HG02610 (cell line): ENCODE data around the gene OXGR1.
"Not testable (repeated sequence)": the region's sequence is repeated elsewhere in the genome, so short reads cannot be mapped to it uniquely, and the experiment has no call there.

ENCODE experiments used
- ATAC-seq: cut with Tn5 transposase; IDR thresholded peaks from one replicate; pipeline ENCODE4 v1.9.1; 2021; ENCODE audit warnings: mild to moderate bottlenecking, moderate library complexity; ENCODE audit not compliant: unreplicated experiment

Gene OXGR1

GRCh38 chr13:96994017-96994857 is at the start of gene OXGR1:
Gene OXGR1 (minus strand): TSS chr13:96994476. CDS start chr13:96987759, 6,717 bp downstream.
- peak; percentile 47 for ATAC-seq

- ATAC-seq: no peak
Observed at GRCh38 chr13:97043302-97043701, 49.0 kb upstream of the OXGR1 start.

GRCh38 chr13:97030705-97031452 is 36.6 kb upstream of the OXGR1 start:
- no peak for ATAC-seq

GRCh38 chr13:97028441-97029299 is 34.4 kb upstream of the OXGR1 start:
- peak; percentile 54 for ATAC-seq

- no peak for ATAC-seq
Observed at GRCh38 chr13:97027162-97027554, 32.9 kb upstream of the OXGR1 start.

- ATAC-seq: no peak
Observed at GRCh38 chr13:97026531-97027161, 32.4 kb upstream of the OXGR1 start.

- not testable (repeated sequence) for ATAC-seq
Observed at GRCh38 chr13:97023812-97024211, 29.5 kb upstream of the OXGR1 start.

GRCh38 chr13:97023117-97023516 is 28.8 kb upstream of the OXGR1 start:
- no peak for ATAC-seq

GRCh38 chr13:97021241-97021640 is 27.0 kb upstream of the OXGR1 start:
- no peak for ATAC-seq

- no peak for ATAC-seq
Observed at GRCh38 chr13:97020689-97021240, 26.5 kb upstream of the OXGR1 start.

GRCh38 chr13:97020194-97020593 is 25.9 kb upstream of the OXGR1 start:
- no peak for ATAC-seq

- ATAC-seq: no peak
Observed at GRCh38 chr13:97019236-97019635, 25.0 kb upstream of the OXGR1 start.

- peak; percentile 82 for ATAC-seq
Observed at GRCh38 chr13:97018029-97018819, 23.9 kb upstream of the OXGR1 start.

- ATAC-seq: no peak
Observed at GRCh38 chr13:97017322-97017721, 23.0 kb upstream of the OXGR1 start.

GRCh38 chr13:97015661-97016350 is 21.5 kb upstream of the OXGR1 start:
- ATAC-seq: no peak

GRCh38 chr13:97012251-97013048 is 18.2 kb upstream of the OXGR1 start:
- no peak for ATAC-seq

GRCh38 chr13:97011446-97012131 is 17.3 kb upstream of the OXGR1 start:
- ATAC-seq: no peak

GRCh38 chr13:97008643-97009042 is 14.4 kb upstream of the OXGR1 start:
- ATAC-seq: no peak
